HG02759 (cell line): ENCODE measurements around the gene CERS2.
"Not testable (repeated sequence)": the region's sequence is repeated elsewhere in the genome, so short reads cannot be mapped to it uniquely, and the experiment has no call there.

Source experiments
- ATAC-seq: cut with Tn5 transposase; IDR thresholded peaks from one replicate; pipeline ENCODE4 v1.9.1; 2021; ENCODE audit warnings: mild to moderate bottlenecking, moderate library complexity; ENCODE audit not compliant: unreplicated experiment

CERS2 gene

DNA sequence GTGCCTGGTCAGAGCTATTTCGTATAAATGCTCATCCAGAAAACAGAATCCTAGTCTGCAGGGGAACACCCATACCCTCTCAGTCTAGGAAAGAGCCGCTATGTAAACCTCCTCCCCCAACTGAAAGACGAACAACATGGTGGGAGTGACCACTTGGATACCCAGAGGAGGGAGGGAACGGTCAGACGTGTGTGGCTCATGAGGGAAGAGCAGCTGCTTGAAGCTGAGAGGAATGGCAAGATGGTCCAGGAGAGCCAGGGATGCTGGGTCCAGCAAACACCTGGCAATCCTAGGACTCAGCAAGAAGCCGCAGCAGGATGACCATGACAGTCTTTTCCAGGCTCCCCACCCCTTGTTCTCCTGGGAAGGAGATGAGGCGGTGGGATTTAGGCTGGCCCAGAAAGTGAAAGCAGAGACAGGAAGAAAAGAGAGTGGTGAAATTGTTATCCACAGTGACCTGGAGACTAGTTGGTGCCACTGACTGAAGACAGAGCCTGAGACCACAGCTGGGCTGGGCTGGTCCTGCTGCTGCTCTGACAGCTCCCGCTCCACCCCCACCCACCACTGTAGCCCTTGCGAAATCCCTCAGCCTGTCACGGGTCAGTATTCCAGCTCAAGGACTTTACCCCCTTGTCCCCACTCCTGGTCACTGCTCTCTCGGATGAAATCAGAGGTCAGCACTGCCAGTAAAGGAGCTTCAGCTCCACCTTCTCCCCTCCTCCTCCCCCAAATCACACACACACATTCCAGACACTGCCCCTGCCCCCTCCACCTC, 3.6 kb downstream of the CERS2 start:
- ATAC-seq, result no peak

DNA sequence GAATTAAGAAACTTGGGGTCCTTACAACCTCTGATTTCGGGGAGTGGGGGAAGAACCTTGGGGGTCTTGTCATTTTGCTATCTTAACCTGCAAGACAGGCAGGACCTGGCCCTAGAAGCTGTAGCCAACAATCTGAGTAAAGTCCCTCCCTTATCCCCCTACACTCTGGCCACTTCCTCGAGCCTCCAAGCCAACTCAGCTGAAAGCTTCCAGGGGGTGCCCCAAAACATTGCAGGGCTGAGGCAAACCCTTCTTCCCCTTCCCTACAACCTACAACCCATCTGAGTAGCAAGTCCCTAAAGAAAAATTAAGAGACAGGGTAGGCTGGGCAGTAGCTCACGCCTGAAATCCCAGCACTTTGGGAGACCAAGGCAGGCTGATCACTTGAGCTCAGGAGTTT, 5.0 kb downstream of the CERS2 start:
- no peak for ATAC-seq

DNA sequence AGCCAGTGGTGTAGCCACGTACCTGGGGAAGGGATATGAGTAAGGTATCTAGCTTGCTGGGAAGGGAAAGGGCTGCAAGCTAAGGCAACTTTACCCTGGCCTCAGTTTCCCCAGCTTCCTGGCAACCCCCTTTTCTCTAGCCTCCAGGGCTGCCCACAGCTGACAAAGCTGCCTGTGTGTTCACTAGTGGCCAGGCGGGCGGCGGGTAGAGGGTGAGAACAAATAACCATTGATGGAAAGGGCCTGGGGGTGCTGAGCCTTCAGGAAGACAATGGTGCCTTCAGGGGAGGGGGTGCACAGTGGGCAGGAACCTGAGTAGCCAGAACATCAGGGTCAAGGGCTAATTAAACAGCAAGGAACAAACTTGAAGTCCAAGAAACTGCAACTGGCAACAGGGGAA, 6.1 kb downstream of the CERS2 start:
- ATAC-seq, result no peak

DNA sequence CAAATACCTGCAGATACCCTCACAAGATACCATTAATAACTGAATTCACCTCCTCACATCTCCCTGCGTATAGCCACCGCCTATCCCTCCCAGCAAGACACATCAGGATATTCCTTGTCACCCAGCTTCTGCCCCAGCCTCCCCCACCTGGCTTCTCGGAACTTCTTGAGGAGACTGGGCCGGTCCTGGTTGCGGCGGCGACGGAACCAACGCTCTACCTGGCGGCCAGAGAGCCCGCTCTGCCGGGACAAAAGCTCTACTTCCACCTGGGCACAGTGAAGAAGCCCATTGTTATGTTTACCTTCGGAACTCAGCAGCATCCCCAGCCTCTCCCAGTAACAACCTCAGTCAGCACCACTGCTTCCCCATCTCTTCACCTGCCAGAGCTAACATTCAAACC, 6.7 kb downstream of the CERS2 start:
- ATAC-seq, result no peak

DNA sequence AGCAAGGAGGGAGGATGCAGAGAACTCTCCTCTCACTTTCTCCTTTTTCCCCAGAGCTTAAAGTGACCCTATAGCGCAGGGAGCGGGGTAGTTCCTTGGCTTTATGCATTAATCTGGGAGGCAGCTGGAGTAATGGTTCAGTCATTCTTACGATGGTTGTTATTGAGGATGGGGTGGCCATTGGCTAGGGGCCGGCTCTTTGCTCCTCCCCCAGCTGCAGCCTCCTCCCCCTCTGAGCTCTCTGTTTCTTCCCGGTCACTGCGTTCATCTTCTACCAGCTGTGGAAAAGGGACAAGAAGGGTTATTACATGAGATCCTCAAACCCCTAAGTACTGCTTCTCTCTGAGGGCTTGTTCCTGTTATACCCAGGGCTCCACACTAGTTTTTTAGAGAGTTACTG, 8.6 kb downstream of the CERS2 start:
- ATAC-seq, result no peak

DNA sequence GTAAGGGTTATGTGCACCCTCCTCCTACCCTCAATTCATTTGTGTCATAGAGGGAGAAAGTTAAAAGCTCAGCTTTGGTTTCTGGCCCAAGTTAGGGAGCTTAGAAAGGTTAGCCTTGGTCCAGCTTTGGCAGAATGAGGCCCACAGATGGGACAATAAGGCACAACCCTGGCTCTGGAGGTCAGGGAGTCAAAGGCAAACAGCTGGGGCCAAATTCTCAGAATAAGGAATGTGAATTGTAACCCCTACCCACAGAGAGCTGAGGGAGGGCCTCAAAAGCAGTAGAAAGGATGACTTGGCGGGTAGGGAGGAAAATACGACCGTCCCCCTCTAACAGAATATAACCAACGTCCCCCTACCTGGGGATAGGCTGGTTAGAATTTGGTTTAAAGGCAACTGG, 9.0 kb downstream of the CERS2 start:
- ATAC-seq, result no peak

DNA sequence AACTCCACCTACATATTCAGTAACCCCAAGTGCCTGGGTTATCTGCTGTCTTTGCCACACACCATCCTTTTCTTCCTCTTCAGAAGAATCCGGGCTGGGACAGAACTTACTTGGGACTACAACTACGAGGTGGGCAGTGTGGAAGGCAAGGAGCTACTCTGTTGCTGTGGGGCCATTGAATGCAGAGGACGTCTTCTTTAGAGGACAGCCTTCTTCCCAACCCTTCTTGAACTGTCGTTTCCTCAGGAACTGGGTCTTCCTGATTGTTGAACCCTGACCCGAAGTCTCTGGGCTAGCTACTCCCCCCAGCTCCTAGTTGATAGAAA, 10.5 kb downstream of the CERS2 start:
- ATAC-seq, result no peak

DNA sequence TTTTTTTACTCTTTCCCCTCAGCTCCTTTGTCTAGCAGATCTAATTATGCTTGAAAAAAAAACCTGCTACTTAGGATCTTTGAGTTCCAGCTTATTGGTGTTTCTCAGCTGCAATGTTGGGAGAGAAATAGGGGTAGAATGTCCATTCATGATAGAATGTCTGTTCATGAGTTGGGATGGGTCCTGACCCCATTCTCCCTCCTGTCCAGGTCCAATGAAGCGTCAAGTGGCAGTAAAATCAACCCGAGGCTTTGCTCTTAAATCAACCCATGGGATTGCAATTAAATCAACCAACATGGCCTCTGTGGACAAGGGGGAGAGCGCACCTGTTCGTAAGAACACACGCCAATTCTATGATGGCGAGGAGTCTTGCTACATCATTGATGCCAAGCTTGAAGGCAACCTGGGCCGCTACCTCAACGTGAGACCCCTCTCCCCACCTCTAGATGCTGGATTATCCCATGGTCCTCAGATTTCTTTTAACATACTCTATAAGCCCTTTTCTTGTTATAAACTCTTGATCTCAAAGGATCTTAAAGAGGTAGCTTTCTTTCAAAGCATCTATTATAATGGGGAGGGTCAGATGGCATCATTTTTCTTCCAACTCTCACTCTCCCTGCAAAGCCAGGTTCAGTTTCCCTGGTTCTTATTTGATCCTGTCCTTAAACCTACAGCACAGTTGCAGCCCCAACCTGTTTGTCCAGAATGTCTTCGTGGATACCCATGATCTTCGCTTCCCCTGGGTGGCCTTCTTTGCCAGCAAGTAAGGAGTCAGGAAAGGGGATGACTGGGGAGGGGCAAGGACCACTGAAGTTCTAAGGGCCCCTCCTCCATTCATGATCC, 11.1 kb downstream of the CERS2 start:
- no peak for ATAC-seq

DNA sequence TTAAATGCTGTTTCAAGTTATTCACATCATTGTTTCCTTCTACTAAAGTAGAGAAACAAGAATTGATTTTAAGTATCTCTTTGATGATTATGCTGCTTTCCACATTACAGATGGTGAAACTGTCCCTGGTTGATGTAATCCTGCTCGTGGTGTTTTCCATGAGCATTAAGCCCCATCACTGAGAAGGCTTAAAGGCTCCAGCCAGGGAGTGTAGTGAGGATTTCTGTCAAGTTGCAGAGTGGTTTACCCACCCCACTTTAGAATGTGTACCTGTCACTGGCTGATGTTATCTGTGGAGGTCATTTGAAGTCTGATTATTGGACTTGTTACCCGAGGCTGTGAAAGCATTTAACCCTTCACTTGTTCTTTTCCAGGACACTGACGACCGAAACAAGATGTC, 12.9 kb downstream of the CERS2 start:
- ATAC-seq, result no peak

DNA sequence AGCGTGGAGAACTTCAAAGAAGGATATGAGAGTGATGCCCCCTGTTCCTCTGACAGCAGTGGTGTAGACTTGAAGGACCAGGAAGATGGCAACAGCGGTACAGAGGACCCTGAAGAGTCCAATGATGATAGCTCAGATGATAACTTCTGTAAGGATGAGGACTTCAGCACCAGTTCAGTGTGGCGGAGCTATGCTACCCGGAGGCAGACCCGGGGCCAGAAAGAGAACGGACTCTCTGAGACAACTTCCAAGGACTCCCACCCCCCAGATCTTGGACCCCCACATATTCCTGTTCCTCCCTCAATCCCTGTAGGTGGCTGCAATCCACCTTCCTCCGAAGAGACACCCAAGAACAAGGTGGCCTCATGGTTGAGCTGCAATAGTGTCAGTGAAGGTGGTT, 14.0 kb downstream of the CERS2 start:
- ATAC-seq, result no peak

DNA sequence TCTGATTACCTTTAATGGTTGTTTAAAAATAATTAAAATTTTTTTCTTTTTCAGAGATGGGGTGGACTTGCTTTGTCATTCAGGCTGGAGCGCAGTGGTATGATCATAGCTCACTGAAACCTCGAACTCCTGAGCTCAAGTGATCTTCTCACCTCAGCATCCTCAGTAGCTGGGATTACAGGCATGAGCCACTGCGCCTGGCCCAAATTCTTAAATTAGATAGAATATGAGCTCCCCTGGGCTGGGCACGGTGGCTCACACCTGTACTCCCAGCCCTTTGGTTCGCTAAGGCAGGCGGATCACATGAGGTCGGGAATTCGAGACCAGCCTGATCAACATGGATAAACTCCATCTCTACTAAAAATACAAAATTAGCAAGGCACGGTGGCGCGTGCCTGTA, 17.0 kb downstream of the CERS2 start:
- ATAC-seq, result no peak

DNA sequence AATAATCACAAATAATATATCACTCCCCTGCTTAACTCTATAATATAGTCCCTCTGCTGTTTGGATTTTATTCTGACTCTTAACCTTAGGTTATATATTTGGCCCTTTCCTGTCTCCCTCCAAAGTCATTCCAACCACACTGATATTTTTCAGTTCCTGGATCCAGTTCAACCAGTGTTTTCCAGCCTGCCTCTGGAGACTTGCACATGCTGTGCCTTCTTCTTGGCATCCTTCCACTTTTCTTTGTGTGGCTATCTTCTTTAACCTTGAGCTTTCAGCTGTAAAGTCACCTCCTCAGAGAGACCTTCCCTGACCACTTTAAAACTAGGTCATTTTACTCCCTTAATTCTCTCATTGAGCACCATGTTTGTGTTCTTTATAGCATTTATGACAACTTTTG, 19.4 kb downstream of the CERS2 start:
- no peak for ATAC-seq

DNA sequence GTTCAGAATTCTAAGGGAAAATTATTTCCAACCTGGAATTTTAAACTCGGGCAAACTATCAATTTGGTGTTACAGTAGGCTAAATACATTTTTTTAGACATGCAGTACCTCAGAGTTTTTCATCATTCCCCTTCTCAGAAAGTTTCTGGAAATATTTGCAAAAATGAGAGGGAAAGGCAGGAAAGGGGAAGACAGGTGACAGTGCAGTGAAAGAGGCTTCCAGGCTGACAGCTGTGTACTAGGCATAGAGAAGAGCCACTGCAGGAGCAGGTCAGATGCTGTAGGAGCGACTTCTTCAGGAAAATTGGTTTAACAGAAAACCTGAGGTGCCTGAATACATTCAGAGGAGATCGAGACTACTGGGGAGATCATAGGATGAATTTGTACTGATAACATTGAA, 19.9 kb downstream of the CERS2 start:
- no peak for ATAC-seq

DNA sequence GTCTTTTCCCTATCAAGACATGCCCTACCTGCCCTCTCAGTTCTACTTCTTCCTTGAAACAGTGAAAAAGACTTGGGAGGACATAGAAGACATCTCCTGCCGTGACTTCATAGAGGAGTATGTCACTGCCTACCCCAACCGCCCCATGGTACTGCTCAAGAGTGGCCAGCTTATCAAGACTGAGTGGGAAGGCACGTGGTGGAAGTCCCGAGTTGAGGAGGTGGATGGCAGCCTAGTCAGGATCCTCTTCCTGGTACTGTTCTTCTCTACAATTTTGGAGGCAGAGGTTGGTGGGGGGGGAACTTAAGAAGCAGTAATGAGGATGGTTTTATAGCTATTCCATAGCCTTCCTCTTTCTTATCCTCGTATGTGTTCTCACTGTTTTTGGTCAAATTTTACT, 29.8 kb downstream of the CERS2 start:
- ATAC-seq, result no peak

DNA sequence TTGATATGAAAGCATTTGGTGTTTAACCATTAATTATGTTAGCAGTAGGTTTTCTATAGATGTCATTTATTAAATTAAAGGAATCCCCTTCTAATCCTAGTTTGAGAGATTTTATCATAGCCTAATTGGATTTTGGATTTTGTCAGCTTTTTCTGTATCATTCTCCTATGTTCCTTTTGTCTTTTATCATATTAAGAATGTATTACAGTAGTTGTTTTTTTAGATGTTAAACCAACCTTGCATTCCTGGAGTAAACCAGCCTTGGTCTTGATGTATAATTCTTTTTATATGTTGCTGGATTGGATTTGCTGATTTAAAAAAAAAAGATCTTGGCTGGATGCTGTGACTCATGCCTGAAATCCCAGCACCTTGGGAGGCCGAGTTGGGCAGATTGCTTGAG, 42.9 kb downstream of the CERS2 start:
- ATAC-seq, result no peak

DNA sequence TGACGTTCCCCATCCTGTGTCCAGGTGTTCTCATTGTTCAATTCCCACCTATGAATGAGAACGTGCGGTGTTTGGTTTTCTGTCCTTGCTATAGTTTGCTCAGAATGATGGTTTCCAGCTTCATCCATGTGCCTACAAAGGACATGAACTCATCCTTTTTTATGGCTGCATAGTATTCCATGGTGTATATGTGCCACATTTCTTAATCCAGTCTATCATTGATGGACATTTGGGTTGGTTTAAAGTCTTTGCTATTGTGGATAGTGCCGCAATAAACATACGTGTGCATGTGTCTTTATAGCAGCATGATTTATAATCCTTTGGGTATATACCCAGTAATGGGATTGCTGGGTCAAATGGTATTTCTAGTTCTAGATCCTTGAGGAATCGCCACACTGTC, 45.9 kb downstream of the CERS2 start:
- ATAC-seq, result not testable (repeated sequence)

DNA sequence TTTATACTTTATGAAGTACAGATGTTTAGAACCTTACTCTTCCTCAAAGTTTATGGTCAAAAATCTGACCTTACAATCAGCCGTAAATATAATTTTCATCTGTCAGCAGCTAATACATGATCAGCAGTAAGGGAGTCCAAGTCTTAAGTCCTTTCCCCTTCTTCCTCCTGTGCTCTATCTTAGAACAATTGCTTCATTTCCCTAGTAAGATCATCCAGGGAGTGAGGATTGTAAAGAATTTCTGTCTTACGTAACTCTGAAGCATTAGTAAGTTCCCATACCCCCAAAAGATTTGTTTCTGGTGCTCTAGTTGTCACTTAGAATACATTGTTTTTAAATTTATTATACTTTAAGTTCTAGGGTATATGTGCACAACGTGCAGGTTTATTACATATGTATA, 46.3 kb downstream of the CERS2 start:
- no peak for ATAC-seq

DNA sequence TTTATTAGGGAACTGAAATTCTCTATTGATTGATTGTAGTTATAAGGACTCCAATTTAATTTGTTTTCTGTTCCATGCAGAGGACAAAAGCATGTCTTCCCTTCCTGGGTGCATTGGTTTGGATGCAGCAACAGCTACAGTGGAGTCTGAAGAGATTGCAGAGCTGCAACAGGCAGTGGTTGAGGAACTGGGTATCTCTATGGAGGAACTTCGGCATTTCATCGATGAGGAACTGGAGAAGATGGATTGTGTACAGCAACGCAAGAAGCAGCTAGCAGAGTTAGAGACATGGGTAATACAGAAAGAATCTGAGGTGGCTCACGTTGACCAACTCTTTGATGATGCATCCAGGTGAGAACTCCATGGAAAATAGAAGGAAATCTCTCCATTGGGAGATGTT, 47.0 kb downstream of the CERS2 start:
- ATAC-seq, result no peak

DNA sequence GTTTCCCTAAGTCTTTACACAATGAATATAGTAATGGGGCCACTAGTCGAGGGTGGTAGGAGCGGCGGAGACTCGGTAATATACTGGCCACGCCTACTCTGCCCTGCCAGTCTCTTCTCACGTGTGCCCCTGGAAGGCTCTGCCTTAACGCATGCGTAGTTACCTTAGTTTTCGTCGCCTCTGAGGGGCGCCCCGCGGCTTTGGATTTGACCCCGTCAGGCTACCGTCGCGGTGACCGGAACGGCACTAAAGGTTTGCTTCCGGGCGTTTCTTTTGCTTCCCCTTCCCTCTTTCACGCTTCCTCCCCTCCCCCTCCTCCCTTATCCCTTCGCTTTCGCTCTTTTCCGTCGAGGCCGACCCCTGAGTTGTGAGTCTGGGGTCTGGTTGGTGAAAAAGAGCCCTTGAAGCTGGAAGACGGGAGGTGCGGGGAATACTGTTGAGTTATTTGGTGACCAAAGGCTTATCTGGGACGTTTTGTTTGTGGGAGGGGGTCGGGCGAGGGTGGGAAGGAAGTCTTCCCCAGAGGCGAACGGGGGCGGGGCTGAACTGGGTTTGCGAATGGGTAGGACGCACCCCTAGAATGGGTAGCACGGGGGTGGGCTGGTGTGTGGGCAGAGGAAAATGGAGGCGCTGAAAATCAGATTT, 48.4 kb downstream of the CERS2 start, which contains the start of gene SETDB1:
Gene SETDB1 (plus strand): TSS at position 267 of the 645 bp plus-strand sequence. CDS start 1,352 bp downstream, outside the sequence.
- ATAC-seq, result peak; percentile 90

DNA sequence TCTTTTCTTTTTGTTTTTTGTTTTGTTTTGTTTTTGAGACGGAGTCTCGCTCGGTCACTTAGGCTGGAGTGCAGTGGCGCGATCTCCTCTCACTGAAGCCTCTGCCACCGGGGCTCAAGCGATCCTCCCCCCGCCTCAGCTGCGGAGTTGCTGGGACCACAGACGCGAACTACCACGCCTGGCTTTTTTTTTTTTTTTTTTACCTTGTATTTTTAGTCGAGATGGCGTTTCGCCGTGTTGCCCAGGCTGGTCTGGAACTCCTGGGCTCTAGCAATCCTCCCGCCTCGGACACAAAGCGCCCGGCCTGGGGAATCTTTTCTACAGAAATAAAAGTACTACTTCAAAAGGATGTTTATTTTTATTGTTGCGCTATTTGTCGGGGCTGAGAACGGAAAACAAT, 49.6 kb downstream of the CERS2 start:
- ATAC-seq, result no peak

DNA sequence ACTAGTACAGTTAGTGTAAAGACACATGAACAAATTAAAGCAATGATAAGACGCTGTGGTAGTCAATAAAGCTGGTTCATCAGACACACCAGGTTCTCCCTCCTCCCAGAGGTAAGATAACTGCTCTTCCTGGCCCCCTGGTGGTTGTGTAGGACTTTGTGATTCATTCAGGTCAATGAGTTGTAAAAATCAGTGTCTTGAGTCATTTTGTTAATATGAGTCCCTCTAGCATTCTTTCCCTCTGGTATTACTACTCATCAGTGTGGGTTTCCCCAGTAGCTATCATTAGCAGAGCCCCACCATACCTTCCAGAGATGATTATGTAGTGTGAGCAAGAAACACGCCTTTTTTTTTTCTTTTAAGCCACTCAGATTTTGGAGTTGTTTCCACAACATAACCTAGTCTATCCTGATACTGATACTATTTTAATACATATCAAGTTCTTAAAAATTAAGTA, 52.1 kb downstream of the CERS2 start:
- ATAC-seq, result peak; percentile 45

DNA sequence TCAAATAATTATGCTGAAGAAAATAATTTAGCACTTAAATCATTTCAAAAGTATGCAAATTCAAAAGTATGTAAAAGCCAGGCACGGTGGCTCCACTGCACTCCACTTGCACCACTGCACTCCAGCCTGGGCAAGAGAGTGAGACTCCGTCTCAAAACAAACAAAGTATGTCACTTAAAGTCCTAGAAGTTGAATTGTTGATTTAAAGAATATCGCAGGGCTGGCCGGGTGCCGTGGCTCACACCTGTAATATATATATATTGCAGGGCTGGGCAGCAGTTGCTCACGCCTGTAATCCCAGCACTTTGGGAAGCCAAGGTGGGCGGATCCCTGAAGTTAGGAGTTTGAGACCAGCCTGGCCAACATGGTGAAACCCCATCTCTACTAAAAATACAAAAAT, 57.2 kb downstream of the CERS2 start:
- ATAC-seq, result no peak
